OCI-LY7 (cell line): ENCODE results near the gene BTNL8. TPM values are rescaled to one million over a fixed set of nuclear protein-coding genes. Genes with fewer than 3 reads are reported as not detected.
"Not testable (repeated sequence)": the region's sequence is repeated elsewhere in the genome, so short reads cannot be mapped to it uniquely, and the experiment has no call there.

Experiments
- BruUV-seq: library from RNA; stranded (reverse); fragments of 400-500 nt; replicated peaks from 2 replicates; lab custom pipeline; 2021; lab: Mats Ljungman, UMichigan
- CTCF ChIA-PET: fragments of 300-600 bp; sonication (Branson Sonifier 250); formaldehyde crosslinking; loops from one replicate; lab custom pipeline; 2022; ENCODE audit warnings: antibody characterized with exemption; ENCODE audit not compliant: unreplicated experiment; lab: Charles Lee
- POLR2A ChIA-PET: fragments of 300-600 bp; sonication (Branson Sonifier 250); formaldehyde crosslinking; loops from one replicate; lab custom pipeline; 2022; ENCODE audit warnings: antibody characterized with exemption; lab: Charles Lee
- DNase-seq: peaks from one replicate; pipeline ENCODE4 v3.0.0-alpha.2; 2015; ENCODE audit warnings: low spot score
- H2AFZ ChIP-seq: fragments of 200-600 bp; sonication (generic), shearing (Covaris generic); 2 replicates; pipeline ENCODE4 v1.6.1; 2014; ENCODE audit warnings: mild to moderate bottlenecking, antibody characterized with exemption, low read length, moderate library complexity
- H3K27ac ChIP-seq: fragments of 200-600 bp; sonication (generic); 2 replicates; pipeline ENCODE4 v1.5.1; 2014; ENCODE audit warnings: mixed run types, low read depth, mild to moderate bottlenecking, moderate library complexity, low read length, inconsistent platforms; ENCODE audit not compliant: poor library complexity, severe bottlenecking
- H3K36me3 ChIP-seq: fragments of 200-600 bp; sonication (generic); 2 replicates; pipeline ENCODE4 v1.6.1; 2014; ENCODE audit warnings: mild to moderate bottlenecking, antibody characterized with exemption, low read length, moderate library complexity, mixed read lengths; ENCODE audit not compliant: insufficient read depth
- H3K4me1 ChIP-seq: fragments of 200-600 bp; sonication (generic); 2 replicates; pipeline ENCODE4 v1.5.1; 2014; ENCODE audit warnings: mild to moderate bottlenecking, low read length; ENCODE audit not compliant: insufficient read depth, poor library complexity, severe bottlenecking
- H3K4me2 ChIP-seq: fragments of 200-600 bp; sonication (generic); 2 replicates; pipeline ENCODE4 v1.6.1; 2014; ENCODE audit warnings: mild to moderate bottlenecking, low read length
- H3K4me3 ChIP-seq: fragments of 200-600 bp; sonication (generic); 2 replicates; pipeline ENCODE4 v1.5.1; 2014; ENCODE audit warnings: mild to moderate bottlenecking, low read depth, low read length; ENCODE audit not compliant: poor library complexity, severe bottlenecking
- H3K79me2 ChIP-seq: fragments of 200-600 bp; sonication (generic); 2 replicates; pipeline ENCODE4 v1.6.1; 2016; ENCODE audit warnings: low read depth, mild to moderate bottlenecking, low read length, moderate library complexity, mixed read lengths; ENCODE audit not compliant: insufficient read depth
- H3K9me2 ChIP-seq: fragments of 200-600 bp; sonication (generic); 2 replicates; pipeline ENCODE4 v1.6.1; 2016; ENCODE audit warnings: mild to moderate bottlenecking, low read length, mixed read lengths; ENCODE audit not compliant: insufficient read depth
- H3K9me3 ChIP-seq: fragments of 200-600 bp; sonication (generic); 2 replicates; pipeline ENCODE4 v1.6.1; 2014; ENCODE audit warnings: mild to moderate bottlenecking, mixed run types, low read length, mixed read lengths
- H4K20me1 ChIP-seq: fragments of 200-600 bp; sonication (generic); 2 replicates; pipeline ENCODE4 v1.6.1; 2014; ENCODE audit warnings: mild to moderate bottlenecking, antibody characterized with exemption, low read length, moderate library complexity, mixed read lengths; ENCODE audit not compliant: insufficient read depth
- intact Hi-C: fragments of 100-400 bp; cut with micrococcal nuclease; formaldehyde crosslinking; loops from one replicate; pipeline ENCODE4 v1.10.0; 2022; ENCODE audit not compliant: unreplicated experiment
- total RNA-seq, 2 experiments: library from RNA; depleted of rRNA in 1 of 2; stranded (reverse); fragments of >200 nt in 1 of 2; shearing (Covaris generic) in 1 of 2; gene quantifications; 2 replicates each; pipeline ENCODE4 v1.2.3, GENCODE V29; 2014 to 2022
- TF ChIP-seq, protein P1 (sequence below): fragments of 200-600 bp; sonication (generic); conservative IDR thresholded peaks from 2 replicates; pipeline ENCODE4 v1.5.1; 2014; ENCODE audit warnings: mild to moderate bottlenecking, antibody characterized with exemption, low read length, moderate library complexity, mixed read lengths

Gene BTNL8
- total RNA-seq, 2 experiments from 2014 or later, result not detected

DNA sequence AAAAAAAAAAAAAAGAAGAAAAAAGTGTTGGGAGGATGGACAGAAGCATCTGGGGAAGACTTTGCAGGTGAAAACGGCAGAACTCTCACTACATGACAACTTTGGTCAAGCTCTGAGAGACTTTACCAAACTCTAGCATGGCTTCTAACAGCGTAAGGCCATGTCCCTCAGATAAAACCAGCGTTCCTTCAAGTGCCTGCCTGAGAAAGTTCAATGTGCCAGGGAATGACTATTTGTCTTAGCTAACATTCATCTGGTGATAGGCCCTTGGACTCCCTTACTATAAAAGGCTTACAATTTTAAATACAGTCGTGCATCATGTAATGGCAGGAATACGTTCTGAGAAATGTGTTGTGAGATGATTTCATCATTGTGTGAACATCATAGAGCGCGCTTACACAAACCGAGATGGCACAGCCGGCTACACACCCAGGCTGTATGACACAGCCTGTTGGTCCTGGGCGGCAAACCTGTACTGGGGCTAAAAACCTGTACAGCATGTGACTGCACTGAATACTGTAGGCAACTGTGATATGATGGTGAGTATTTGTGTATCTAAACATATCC, 23.0 kb upstream of the BTNL8 start:
- BruUV-seq, result no TSS peak
- CTCF ChIA-PET, result no interaction called here

DNA sequence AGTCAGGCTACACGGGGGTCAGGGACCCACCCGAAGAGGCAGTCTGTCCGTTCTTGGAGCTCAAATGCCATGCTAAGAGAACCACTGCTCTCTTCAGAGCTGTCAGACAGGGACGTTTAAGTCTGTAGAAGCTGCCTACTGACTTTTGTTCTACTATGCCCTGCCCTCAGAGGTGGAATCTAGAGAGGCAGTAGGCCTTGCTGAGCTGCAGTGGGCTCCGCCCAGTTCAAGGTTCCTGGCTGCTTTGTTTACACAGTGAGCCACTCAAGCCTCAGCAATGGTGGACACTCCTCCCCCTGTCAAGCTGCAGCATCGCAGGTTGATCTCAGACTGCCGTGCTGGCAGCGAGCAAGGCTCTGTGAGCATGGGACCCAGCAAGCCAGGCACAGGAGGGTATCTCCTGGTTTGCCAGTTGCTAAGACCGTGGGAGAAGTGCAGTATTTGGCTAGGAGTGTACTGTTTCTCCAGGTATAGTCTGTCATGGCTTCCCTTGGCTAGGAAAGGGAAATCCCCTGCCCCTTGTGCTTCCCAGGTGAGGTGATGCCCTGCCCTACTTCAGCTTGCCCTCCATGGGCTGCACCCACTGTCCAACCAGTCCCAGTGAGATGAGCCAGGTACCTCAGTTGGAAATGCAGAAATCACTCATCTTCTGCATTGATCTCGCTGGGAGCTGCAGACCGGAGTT, 13.0 kb upstream of the BTNL8 start:
- H3K9me3 ChIP-seq, H4K20me1 ChIP-seq, intact Hi-C loops, H3K36me3 ChIP-seq, H3K79me2 ChIP-seq, CTCF ChIA-PET, DNase-seq, H3K9me2 ChIP-seq, H3K4me1 ChIP-seq, H3K4me3 ChIP-seq, H3K27ac ChIP-seq, H3K4me2 ChIP-seq, BruUV-seq, POLR2A ChIA-PET, H2AFZ ChIP-seq: not testable (repeated sequence)

More for the DNA sequence above, 23.0 kb upstream of the BTNL8 start:
- H3K4me2 ChIP-seq, result no peak overlapping the region
- no peak overlapping the region for H2AFZ ChIP-seq
- no peak overlapping the region for H3K27ac ChIP-seq
- H3K9me3 ChIP-seq, result no peaks in the 10 kb centered on the region
- TF ChIP-seq, protein P1, sequence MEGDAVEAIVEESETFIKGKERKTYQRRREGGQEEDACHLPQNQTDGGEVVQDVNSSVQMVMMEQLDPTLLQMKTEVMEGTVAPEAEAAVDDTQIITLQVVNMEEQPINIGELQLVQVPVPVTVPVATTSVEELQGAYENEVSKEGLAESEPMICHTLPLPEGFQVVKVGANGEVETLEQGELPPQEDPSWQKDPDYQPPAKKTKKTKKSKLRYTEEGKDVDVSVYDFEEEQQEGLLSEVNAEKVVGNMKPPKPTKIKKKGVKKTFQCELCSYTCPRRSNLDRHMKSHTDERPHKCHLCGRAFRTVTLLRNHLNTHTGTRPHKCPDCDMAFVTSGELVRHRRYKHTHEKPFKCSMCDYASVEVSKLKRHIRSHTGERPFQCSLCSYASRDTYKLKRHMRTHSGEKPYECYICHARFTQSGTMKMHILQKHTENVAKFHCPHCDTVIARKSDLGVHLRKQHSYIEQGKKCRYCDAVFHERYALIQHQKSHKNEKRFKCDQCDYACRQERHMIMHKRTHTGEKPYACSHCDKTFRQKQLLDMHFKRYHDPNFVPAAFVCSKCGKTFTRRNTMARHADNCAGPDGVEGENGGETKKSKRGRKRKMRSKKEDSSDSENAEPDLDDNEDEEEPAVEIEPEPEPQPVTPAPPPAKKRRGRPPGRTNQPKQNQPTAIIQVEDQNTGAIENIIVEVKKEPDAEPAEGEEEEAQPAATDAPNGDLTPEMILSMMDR, result no peak
- DNase-seq, result no peak
- H3K36me3 ChIP-seq, result no peaks in the 10 kb centered on the region
- H3K9me2 ChIP-seq, result no peaks in the 10 kb centered on the region
- peaks cover 15% of the 10 kb centered on the region for H3K4me1 ChIP-seq
- POLR2A ChIA-PET, result no interaction called here
- no peaks in the 10 kb centered on the region for H4K20me1 ChIP-seq
- intact Hi-C loops, result no loop called here
- H3K4me3 ChIP-seq, result no peak overlapping the region
- no peaks in the 10 kb centered on the region for H3K79me2 ChIP-seq

DNA sequence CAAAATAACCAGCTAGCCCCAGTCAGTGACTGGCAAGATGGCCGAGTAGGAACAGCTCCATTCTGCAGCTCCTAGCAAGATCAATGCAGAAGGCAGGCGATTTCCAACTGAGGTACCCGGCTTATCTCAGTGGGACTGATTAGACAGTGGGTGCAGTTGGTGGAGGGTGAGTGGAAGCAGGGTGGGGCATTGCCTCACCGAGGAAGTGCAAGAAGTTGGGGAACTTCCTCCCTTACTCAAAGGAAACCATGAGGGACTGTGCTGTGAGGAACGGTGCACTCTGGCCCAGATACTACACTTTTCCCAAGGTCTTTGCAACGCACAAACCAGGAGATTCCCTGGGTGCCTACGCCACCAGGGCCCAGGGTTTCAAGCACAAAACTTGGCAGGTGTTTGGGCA, 9.6 kb upstream of the BTNL8 start:
- Histone ChIP-seq H3K4me2 (no peak overlapping the region), H3K79me2 (no peaks in the 10 kb centered on the region), H3K27ac (no peak overlapping the region), H3K4me3 (no peak overlapping the region), H3K9me3 (no peaks in the 10 kb centered on the region), H3K4me1 (no peaks in the 10 kb centered on the region), H2AFZ (no peak overlapping the region), H3K36me3 (no peaks in the 10 kb centered on the region), H4K20me1 (no peaks in the 10 kb centered on the region), H3K9me2 (no peaks in the 10 kb centered on the region)
- ChIA-PET POLR2A (no interaction called here), CTCF (no interaction called here)
- intact Hi-C loops, result no loop called here
- no peak for DNase-seq
- no TSS peak for BruUV-seq
- TF ChIP-seq, protein P1, result no peak

DNA sequence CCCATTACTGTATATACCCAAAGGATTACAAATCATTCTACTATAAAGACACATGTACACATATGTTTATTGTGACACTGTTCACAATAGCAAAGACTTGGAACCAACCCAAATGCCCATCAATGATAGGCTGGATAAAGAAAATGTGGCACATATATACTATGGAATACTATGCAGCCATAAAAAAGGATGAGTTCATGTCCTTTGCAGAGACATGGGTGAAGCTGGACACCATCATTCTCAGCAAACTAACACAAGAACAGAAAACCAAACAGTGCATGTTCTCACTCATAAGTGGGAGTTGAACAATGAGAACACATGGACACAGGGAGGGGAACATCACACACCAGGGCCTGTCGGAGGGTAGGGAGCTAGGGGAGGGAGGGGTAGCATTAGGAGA, 3.6 kb upstream of the BTNL8 start:
- DNase-seq, H3K4me2 ChIP-seq, H3K79me2 ChIP-seq, CTCF ChIA-PET, H3K36me3 ChIP-seq, H4K20me1 ChIP-seq, H3K9me3 ChIP-seq, H2AFZ ChIP-seq, H3K9me2 ChIP-seq, POLR2A ChIA-PET, H3K27ac ChIP-seq, H3K4me3 ChIP-seq, BruUV-seq, H3K4me1 ChIP-seq, intact Hi-C loops: not testable (repeated sequence)
